ENCODE data around the gene OS9.

OS9 gene

DNA sequence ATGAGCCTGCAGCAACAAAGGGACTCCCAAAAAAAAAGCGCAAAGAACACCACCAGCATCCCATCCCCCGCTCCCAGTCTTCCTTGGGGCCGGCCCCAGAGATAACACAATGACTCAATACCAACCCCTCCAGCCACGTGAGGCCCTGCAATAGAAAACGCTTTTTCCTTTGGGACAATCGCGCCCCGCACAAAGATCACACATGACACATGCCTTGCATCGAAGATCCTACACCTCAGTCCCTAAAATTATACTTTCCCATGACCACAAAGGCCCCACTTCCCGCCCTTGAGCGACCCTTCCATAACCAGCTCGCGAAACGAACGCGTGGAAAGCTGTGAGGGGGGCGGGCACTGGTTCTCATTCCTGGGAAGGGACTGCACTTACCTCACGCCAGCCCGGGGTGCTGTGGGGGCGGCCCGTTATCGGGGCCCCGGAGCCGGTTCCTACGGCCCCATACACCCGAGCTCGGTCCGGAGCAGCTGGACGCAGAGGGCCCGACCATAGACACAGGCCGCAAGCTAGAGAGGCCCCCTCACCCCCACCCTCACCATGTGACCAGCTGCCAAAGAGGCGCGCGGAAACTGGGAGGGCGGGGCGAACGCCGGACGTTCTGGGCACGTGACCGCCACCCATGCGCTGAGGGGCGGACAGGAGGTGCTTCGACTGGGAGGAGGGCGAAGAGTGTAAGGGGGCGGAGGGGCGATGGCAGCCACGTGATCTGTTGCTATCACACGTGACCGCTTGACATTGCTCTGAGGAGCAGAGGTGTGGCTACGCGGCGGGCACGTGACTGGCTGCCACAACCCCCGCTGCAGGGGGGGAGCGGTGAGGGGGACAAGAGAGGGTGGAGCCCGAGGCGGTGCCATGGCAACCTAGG is 58.1 kb downstream of the OS9 start, which contains the start of gene CDK4:
TSS of gene CDK4 (minus strand) at position 523 of the 880 bp plus-strand sequence. CDS start 593 bp downstream, outside the sequence.
- peak; percentile 99 for DNase-seq (ENCODE audit: low spot score)

DNA sequence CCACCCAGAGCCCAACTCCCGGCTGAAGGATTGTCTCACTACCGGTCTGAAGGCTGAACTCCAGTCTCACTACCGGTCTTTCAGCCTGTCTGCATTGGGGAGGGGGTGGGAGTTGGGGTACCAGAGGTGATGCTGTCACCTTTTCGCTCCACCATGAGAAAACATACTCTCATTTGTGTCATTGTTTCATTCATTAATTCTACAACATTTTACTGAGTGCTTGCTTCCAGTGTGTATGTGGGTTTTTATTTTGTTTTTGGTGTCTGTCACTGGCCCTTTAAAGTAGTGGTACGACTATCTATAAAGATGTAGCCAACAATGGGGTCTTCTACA is 58.7 kb downstream of the OS9 start:
- no peak for DNase-seq (ENCODE audit: low spot score)

DNA sequence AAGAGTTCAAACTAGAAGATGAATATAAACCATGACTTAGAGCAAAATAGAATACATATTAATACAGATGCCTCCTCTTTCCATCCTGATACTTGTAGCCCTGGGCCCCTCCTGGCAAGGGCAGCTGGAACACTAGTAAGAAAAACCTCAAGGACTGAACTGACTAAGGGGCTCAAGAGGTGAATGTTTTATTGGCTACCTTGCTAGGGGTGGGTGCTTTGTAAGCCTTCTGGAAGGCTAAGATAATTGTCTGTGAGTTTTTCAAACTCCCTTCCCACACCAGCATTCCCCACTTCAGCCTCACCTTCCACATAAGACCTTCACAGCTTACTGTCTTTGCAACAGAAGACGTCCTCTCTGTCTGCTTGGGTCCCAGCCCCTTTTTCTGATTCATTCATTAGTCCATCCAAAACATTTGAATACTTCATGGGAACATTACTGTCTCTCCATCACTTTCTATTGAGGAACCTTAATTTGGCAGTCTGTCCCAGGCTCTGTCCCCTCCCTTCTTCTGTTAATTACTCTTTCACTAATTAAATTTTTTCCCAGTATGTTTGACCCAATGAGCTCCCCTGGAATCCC is 59.9 kb downstream of the OS9 start:
- DNase-seq (ENCODE audit: low spot score): peak; percentile 52

DNA sequence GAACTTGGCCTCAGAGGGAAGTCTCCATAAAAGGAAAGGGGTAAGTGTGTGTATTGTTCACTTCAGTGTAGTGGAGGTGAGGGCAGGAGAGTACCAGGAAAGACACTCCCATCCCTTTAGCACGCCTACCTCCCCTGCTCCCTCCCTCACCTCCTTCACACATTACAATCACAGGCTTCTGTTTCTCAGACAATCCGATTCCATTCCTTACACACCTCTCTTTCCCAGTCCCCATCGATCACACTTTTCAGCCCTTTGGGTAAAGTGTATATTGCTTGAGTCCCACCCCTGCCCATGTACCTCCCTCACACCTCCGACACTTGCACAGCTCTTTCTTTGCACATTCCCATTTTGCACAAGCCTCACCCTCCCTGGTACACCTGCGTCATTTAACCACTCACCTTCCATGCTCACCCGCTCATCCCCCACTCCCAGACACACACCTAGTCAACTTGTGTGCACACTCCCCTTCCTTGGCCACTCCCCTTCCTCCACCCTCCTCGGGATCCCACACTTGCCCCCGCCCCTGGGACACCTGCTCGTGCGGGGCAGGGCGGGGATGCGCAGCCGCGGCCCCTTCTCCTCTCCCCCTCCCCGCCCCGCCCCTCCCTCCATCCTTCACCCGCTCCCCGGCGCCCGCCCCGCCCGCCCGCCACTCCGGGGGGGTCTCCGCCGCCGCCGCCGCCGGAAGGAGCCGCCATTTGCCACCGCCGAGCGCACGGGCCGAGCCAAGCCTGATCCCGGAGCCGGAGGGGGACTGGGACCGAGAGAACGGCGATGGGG is 60.7 kb downstream of the OS9 start, which contains the start of gene MARCHF9:
TSS of gene MARCHF9 (plus strand) at position 693 of the 783 bp plus-strand sequence. CDS start 426 bp downstream, outside the sequence.
- peak; percentile 82 for DNase-seq (ENCODE audit: low spot score)

DNA sequence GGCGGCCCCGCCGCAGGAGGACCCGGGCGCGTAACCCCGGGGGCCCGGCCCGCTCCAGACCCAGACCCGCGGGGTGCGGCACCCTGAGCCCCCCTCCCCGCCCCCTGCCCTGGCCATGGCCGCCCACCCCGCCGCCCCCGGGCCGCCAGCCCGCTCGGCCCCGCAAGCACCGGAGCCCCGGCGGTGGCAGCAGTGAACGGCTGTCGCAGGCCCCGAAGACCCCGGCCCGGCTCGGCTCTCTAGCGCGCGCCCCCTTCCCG is 61.2 kb downstream of the OS9 start:
- no peak for DNase-seq (ENCODE audit: low spot score)

DNA sequence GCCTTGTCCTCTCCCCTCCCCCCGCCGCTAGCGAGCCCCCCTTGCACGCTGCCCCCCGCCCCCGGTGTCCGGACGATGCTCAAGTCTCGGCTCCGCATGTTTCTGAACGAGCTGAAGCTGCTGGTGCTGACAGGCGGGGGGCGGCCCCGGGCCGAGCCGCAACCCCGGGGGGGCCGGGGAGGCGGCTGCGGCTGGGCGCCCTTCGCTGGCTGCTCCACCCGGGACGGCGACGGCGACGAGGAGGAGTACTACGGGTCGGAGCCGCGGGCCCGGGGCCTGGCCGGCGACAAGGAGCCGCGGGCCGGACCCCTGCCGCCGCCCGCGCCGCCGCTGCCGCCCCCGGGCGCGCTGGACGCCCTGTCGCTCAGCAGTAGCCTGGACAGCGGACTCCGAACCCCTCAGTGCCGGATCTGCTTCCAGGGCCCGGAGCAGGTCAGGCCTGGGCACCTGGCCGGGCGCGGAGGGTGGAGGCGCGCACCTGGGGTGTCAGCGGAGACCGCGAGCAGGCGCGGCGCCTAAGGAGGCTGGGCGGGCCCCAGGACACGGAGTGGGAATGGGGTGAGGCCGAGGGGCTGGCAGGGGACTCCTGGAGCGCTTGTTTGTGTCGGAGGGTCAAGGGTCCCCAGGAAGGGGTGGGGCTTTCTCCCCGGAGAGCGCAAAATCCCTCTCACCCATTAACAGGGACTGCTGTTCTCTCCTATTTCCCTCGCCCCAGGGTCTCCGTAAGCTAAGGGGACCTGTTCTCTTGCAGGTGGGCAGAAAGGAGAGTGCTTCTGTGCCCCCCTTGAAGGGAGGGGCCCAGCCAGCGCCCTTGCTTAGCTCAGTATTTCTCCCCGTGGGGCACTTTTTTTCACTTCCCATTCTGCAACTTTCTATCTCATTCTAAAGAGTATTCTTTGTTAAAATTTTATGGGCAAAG is 61.8 kb downstream of the OS9 start:
- DNase-seq (ENCODE audit: low spot score): peak; percentile 39

DNA sequence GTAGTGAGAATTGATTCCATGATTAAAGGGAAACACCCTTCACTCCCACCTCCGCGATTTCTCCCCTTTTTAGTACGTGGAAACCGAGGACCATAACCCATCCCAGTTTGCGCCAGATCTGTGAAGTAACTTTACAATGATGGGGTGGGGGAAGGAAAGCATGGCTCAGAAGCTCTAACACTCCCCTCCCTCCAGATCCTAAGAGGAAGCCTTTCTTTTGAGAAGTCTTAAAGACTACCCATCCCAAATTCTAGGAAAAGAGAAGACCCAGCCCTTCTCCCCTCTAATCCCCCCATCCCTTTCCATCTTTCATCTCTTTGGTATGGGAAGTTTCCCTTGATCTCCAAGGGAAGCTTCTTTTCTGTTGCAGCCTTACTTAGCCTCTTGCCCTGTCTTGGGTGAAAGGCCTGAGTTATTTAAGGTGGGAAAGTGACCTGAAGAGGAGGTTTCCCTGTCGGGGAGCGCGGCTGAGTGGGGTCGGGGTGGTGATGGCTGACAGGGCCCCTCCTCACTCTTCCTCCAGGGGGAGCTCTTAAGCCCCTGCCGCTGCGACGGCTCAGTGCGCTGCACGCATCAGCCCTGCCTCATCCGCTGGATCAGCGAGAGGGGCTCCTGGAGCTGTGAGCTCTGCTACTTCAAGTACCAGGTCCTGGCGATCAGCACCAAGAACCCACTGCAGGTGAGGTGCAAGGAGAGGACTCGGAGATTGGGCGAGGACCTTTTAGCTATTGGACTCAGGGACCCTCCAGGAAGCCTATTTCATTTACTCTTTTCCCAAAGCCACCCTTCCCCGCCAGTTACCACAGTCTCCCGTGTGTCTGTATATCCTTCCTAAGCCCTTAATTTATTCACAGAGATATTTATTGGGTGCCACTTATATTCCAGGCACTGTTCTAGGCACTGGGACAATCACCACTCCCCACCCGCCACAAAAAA is 62.7 kb downstream of the OS9 start:
- DNase-seq (ENCODE audit: low spot score): peak; percentile 74

DNA sequence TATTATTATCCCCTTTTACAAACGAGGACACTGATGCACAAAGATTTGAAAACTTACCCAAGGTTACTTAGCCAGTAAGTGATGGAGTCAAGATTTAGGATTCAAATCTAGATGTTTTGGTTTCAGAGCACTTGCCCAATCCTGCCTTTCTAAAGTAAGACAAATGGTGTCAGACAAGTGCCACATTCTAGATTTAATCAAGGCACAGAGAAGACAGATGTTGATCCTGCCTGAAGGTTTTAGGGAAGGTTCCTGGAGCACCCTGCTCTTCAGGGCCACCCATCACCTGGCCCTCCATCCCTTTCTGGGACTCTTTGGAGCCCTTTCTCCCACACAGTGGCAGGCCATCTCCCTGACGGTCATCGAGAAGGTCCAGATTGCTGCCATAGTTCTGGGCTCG is 63.8 kb downstream of the OS9 start:
- DNase-seq (ENCODE audit: low spot score): no peak

DNA sequence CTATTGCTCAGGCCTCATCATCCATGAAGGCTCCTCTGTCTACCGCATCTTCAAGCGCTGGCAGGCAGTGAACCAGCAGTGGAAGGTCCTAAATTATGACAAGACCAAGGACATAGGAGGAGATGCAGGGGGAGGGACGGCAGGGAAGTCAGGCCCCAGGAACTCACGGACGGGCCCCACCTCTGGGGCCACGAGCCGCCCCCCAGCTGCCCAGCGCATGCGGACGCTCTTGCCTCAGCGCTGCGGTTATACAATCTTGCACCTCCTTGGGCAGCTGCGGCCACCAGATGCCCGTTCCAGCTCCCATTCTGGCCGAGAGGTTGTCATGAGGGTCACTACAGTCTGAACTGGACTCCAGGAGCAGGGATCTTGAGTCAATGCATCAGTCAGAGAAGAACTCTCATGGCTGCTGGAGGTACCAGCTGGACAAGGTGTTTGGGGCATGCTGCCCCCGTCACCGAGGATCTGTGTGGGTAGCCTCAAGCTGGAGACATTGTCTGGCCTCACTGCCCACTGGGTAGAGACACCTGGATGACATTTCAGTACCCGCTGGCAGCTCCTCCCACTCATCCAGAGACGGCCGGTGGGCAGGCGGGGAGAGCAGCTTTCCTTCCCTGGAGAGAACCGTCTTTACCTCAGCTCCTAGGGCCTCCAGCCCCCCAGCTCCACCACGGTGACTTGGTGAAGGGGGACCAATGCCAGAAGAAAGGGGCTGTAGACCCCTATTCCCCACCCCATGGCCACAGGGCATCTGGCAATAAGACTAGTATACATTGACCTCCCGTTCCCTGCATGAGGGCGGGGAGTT is 64.8 kb downstream of the OS9 start:
- DNase-seq (ENCODE audit: low spot score): no peak

DNA sequence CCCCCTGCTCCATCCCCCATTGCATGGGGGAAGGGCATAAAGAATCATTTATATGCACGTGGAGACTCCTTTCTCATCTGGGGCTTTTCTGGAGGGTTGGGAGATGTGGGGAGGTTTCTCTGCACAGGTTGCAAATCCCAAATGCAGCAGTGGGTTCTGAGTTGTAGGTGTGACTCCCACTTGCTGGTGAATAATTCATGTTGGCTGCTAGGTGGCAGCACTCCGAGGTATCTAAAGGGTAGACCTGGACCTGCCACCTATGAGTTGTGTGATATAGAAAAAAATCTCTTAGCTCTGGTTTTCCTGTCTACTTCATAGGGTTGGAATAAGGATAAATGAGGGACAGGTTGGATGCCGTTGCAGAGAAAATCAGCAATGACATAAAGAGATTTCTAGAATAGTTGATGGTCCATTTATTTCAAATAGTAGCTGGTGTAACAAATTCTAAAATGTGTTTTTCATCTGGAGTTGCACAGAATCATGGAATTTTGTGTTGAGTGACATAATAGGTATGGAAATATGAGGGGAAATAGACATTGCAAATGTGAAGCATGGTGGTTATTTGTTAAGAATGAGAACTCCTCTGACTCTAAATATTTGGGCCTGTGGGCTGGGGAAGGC is 65.5 kb downstream of the OS9 start:
- peak; percentile 46 for DNase-seq (ENCODE audit: low spot score)

DNA sequence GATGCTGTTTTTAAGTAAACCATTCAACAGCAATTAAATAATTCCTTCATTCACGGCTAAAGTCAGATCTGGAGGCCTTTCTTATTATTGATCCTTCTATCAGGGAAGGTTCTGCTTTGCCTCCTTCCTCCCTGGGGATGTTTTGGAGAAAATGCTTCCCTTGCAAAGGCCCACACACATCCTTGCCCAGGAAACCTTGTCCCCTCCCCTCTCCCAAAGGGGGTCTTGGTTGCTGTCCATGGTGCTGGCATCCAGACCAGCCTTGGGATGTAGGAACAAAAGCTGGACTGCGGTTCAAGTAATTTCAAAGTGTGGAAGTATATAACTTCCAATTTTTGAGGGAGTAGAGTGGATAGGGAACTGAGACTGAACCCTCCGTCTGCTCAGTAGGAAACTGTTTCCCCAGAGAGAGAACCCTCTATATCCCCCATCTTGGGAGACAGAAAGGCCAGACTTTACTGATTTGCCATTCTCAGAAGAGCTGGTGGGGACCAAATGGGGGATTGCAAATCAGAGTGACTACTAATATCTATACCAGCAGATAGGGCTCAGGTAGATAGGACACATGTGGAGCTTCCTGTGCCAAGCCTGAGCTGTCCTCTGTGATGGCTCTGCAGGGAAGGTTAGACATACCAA is 66.5 kb downstream of the OS9 start:
- no peak for DNase-seq (ENCODE audit: low spot score)

DNA sequence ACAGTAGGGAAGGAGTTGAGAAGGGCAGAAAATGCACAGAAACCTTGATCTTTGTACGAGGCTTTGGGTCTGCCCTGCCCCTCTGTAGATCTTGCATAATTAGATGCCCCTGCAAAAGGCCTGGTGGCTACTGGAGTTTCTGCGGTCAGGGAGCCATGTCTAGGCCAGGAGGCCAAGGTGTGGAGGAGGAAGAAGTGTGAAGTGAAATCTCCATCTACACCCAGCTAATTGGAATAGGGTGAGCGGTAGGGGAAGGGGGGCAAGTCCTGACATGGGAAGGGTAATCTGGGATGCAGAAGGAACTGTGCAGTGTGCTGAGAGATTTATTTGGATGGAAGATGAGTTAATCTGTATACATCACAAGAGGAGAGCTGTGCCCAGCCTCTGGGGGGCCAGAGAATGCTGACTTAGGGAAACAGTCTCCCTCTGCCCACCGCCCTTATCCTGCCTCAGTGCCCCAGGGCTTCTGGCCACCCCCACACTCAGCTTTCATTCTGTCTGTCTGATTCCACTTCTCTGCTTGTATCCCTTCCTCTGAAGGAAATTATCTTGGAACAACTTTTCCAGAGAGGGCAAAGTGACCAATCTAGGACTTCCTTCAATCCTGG is 67.6 kb downstream of the OS9 start:
- DNase-seq (ENCODE audit: low spot score): no peak

DNA sequence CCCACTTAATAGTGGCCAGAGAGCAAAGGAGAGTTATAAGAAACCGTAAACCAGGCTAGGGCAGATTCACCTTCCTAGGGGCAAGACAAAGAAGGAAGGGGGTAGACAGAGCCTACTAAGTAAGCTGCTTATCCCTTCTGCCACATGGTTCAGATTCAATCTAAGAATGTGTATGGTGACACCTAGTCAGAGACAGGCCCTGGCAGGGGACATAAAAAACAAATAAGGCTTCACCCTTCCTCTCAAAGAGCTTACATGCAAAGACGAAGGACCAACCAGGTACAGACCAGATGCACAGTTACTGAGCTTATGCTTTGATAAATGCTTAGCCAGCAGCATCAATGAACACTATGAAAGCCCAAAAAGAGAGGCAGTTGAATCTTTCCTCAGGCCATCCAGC is 68.5 kb downstream of the OS9 start:
- DNase-seq (ENCODE audit: low spot score): no peak

DNA sequence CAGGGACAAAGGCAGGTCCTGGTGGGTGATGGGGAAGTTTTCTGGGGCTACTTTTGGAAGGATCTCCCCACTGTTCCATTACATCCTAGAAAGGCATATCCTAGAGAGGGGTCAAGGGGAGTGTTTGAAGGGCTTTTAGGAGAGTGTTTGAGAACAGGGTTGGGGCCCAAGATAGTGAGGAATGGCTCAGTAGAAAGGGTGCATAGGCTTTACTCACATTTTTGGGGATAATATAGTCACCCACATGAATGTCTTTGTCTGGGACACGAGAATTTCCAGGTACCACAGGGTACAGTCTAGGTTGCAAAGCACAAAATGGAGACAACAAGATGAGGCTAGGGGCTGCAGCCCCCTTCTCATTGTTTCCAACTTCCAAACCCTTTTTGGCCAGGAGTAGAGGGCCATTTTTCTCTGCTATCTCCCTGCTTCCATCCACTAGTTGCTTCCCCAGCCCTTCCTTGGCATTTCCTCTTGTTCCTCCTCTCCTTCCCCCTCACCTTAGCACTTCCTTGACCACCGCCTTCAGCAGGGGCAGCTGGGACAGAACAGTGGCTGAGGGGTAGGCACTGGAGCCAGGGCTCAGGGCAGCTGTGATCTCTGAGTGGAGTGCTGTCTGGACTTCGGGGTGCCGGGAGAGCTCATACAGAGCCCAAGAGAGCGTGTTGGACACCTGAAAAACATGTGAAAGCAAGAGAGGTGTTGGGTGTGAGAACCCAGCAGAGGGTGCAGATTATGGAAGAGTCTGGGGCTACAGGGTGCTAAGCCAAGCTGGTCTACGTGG is 70.1 kb downstream of the OS9 start:
- no peak for DNase-seq (ENCODE audit: low spot score)

DNA sequence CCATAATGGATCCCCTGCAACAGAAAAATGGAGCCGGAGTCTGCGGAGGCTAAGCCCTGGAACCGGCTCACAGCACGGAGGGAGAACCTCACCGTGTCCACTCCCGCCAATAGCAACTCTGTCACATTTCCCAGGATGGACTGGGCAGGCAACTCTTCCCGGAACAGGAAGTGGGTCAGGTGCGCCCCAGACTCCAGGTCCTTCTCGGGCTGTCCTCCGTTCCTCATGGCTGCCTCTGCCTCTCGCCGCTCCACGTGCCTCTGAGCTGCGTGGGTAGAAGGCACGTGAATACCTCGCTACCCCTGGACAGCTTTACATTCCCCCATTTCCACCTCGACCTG is 70.7 kb downstream of the OS9 start:
- no peak for DNase-seq (ENCODE audit: low spot score)

DNA sequence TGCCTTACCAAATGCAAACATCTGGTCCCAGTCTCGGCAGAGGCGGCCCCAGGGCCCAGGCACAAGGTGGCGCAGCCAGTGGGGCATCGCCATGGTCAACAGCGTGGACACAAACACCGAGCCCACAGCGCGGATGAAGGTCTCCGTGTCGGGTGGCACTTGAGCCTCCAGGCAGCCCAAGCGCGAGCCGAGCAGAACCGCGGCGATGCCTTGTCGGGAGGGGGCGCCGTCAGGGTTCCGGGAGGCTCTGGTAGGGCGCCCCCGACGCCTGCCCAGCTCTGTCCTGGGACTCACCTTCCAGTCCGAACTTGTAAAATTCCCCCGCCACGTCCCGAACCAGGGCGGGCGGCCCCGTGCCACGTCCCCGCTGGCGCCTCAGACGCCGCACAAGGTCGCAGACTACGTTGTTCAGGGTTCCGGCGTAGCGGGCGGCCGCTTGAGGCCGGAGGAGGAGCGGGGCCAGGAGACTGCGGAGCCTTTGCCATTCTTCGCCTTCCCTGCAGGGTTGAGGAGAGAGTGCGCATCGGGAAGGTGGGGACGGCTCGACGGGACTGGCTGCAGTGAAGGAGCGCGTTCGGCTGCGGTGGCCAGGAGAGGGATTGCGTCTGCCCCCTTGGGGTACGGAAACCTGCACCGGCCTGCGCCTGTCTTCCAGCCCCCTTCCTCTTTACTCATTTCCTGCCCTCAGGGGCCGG is 71.2 kb downstream of the OS9 start:
- no peak for DNase-seq (ENCODE audit: low spot score)
